HEK293 (cell line): Measurements from ENCODE around the gene DNAL4.

ENCODE experiments used
- FEZF1 ChIP-seq: fragments of 450-650 bp; formaldehyde crosslinking; IDR thresholded peaks from 2 replicates; pipeline ENCODE4 v1.5.1; 2016; ENCODE audit warnings: missing biosample characterization, missing genetic modification characterization
- HIC1 ChIP-seq: fragments of 450-650 bp; formaldehyde crosslinking; IDR thresholded peaks from 2 replicates; pipeline ENCODE4 v1.5.1; 2016; ENCODE audit warnings: missing biosample characterization, missing genetic modification characterization
- KLF9 ChIP-seq: fragments of 450-650 bp; formaldehyde crosslinking; IDR thresholded peaks from 2 replicates; pipeline ENCODE4 v1.5.1; 2016; ENCODE audit warnings: missing biosample characterization, missing genetic modification characterization, low read depth
- OSR2 ChIP-seq: fragments of 450-650 bp; formaldehyde crosslinking; IDR thresholded peaks from 2 replicates; pipeline ENCODE4 v1.5.1; 2016; ENCODE audit warnings: missing biosample characterization, missing genetic modification characterization
- PRDM10 ChIP-seq: fragments of 450-650 bp; formaldehyde crosslinking; IDR thresholded peaks from 2 replicates; pipeline ENCODE4 v1.5.1; 2016; ENCODE audit warnings: missing biosample characterization, missing genetic modification characterization
- REPIN1 ChIP-seq: fragments of 450-650 bp; formaldehyde crosslinking; IDR thresholded peaks from 2 replicates; pipeline ENCODE4 v1.5.1; 2017; ENCODE audit warnings: missing biosample characterization, missing genetic modification characterization, low read depth
- WT1 ChIP-seq: fragments of 450-650 bp; formaldehyde crosslinking; IDR thresholded peaks from 2 replicates; pipeline ENCODE4 v1.5.1; 2016; ENCODE audit warnings: missing biosample characterization, missing genetic modification characterization
- ZEB2 ChIP-seq: fragments of 450-650 bp; formaldehyde crosslinking; IDR thresholded peaks from 2 replicates; pipeline ENCODE4 v1.5.1; 2016; ENCODE audit warnings: missing biosample characterization, missing genetic modification characterization
- ZFHX2 ChIP-seq: fragments of 450-650 bp; formaldehyde crosslinking; conservative IDR thresholded peaks from 2 replicates; pipeline ENCODE4 v1.5.1; 2016; ENCODE audit warnings: missing biosample characterization, missing genetic modification characterization
- ZNF112 ChIP-seq: fragments of 450-650 bp; formaldehyde crosslinking; IDR thresholded peaks from 2 replicates; pipeline ENCODE4 v1.5.0; 2017; ENCODE audit warnings: missing biosample characterization, missing genetic modification characterization
- ZNF280D ChIP-seq: fragments of 450-650 bp; formaldehyde crosslinking; IDR thresholded peaks from 2 replicates; pipeline ENCODE4 v1.5.1; 2016; ENCODE audit warnings: missing biosample characterization, missing genetic modification characterization
- ZNF302 ChIP-seq: fragments of 450-650 bp; formaldehyde crosslinking; IDR thresholded peaks from 2 replicates; pipeline ENCODE4 v1.5.1; 2016; ENCODE audit warnings: missing biosample characterization, missing genetic modification characterization, low read depth
- ZNF324 ChIP-seq: fragments of 450-650 bp; formaldehyde crosslinking; IDR thresholded peaks from 2 replicates; pipeline ENCODE4 v1.5.1; 2016; ENCODE audit warnings: missing biosample characterization, missing genetic modification characterization
- ZNF521 ChIP-seq: fragments of 450-650 bp; formaldehyde crosslinking; IDR thresholded peaks from 2 replicates; pipeline ENCODE4 v1.5.1; 2017; ENCODE audit warnings: missing biosample characterization, mild to moderate bottlenecking, missing genetic modification characterization
- ZNF530 ChIP-seq: fragments of 450-650 bp; formaldehyde crosslinking; IDR thresholded peaks from 2 replicates; pipeline ENCODE4 v1.5.1; 2016; ENCODE audit warnings: low read depth, missing biosample characterization, missing genetic modification characterization
- ZNF548 ChIP-seq: fragments of 450-650 bp; formaldehyde crosslinking; IDR thresholded peaks from 2 replicates; pipeline ENCODE4 v1.5.1; 2016; ENCODE audit warnings: missing biosample characterization, missing genetic modification characterization
- ZNF747 ChIP-seq: fragments of 450-650 bp; formaldehyde crosslinking; IDR thresholded peaks from 2 replicates; pipeline ENCODE4 v1.5.1; 2016; ENCODE audit warnings: missing biosample characterization, missing genetic modification characterization
- ZNF830 ChIP-seq: fragments of 450-650 bp; IDR thresholded peaks from 2 replicates; pipeline ENCODE4 v1.5.0; 2018; ENCODE audit warnings: missing biosample characterization, missing genetic modification characterization, low read depth, mild to moderate bottlenecking, moderate library complexity
- ZSCAN16 ChIP-seq: fragments of 450-650 bp; formaldehyde crosslinking; IDR thresholded peaks from 2 replicates; pipeline ENCODE4 v1.5.1; 2016; ENCODE audit warnings: missing biosample characterization, missing genetic modification characterization
- TF ChIP-seq, protein P1 (sequence below): fragments of 450-650 bp; formaldehyde crosslinking; IDR thresholded peaks from 2 replicates; pipeline ENCODE4 v1.5.1; 2016; ENCODE audit warnings: missing biosample characterization, missing genetic modification characterization
- TF ChIP-seq, protein P2 (sequence below): fragments of 450-650 bp; formaldehyde crosslinking; IDR thresholded peaks from 2 replicates; pipeline ENCODE4 v1.5.1; 2016; ENCODE audit warnings: missing biosample characterization, missing genetic modification characterization
- TF ChIP-seq, protein P3 (sequence below): fragments of 450-650 bp; formaldehyde crosslinking; IDR thresholded peaks from 2 replicates; pipeline ENCODE4 v1.5.1; 2016; ENCODE audit warnings: missing biosample characterization, missing genetic modification characterization

The DNAL4 gene

GRCh38 chr22:38766076-38766777 is 27.7 kb downstream of the DNAL4 start (continued):
- TF ChIP-seq ZNF112 (no peak), ZNF302 (tag by site-specific recombination) (no peak), HIC1 (tag by site-specific recombination) (0 out of 2 replicates have a peak, but pooled peaks have one; percentile 28), ZNF280D (tag by site-specific recombination) (no peak), REPIN1 (tag by site-specific recombination) (no peak), ZNF830 (tag by site-specific recombination) (no peak), ZEB2 (peak; percentile 48; the same call in 1 of the 2 replicates), ZNF324 (tag by site-specific recombination) (no peak), OSR2 (tag by site-specific recombination) (no peak), FEZF1 (tag by site-specific recombination) (peak; percentile 63; the same call in 1 of the 2 replicates), ZNF530 (tag by site-specific recombination) (no peak), WT1 (tag by site-specific recombination) (no peak), ZNF521 (no peak), ZSCAN16 (tag by site-specific recombination) (no peak), ZNF747 (no peak), ZNF548 (tag by site-specific recombination) (no peak), PRDM10 (tag by site-specific recombination) (0 out of 2 replicates have a peak, but pooled peaks have one; percentile 30), KLF9 (tag by site-specific recombination) (no peak), ZFHX2 (no peak)
- TF ChIP-seq, protein P1, sequence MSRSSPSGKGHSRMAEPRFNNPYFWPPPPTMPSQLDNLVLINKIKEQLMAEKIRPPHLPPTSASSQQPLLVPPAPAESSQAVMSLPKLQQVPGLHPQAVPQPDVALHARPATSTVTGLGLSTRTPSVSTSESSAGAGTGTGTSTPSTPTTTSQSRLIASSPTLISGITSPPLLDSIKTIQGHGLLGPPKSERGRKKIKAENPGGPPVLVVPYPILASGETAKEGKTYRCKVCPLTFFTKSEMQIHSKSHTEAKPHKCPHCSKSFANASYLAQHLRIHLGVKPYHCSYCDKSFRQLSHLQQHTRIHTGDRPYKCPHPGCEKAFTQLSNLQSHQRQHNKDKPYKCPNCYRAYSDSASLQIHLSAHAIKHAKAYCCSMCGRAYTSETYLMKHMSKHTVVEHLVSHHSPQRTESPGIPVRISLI (tag by site-specific recombination) = peak; percentile 85
- TF ChIP-seq, protein P2, sequence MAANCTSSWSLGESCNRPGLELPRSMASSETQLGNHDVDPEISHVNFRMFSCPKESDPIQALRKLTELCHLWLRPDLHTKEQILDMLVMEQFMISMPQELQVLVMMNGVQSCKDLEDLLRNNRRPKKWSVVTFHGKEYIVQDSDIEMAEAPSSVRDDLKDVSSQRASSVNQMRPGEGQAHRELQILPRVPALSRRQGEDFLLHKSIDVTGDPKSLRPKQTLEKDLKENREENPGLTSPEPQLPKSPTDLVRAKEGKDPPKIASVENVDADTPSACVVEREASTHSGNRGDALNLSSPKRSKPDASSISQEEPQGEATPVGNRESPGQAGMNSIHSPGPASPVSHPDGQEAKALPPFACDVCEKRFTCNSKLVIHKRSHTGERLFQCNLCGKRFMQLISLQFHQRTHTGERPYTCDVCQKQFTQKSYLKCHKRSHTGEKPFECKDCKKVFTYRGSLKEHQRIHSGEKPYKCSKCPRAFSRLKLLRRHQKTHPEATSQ (tag by site-specific recombination) = no peak
- TF ChIP-seq, protein P3, sequence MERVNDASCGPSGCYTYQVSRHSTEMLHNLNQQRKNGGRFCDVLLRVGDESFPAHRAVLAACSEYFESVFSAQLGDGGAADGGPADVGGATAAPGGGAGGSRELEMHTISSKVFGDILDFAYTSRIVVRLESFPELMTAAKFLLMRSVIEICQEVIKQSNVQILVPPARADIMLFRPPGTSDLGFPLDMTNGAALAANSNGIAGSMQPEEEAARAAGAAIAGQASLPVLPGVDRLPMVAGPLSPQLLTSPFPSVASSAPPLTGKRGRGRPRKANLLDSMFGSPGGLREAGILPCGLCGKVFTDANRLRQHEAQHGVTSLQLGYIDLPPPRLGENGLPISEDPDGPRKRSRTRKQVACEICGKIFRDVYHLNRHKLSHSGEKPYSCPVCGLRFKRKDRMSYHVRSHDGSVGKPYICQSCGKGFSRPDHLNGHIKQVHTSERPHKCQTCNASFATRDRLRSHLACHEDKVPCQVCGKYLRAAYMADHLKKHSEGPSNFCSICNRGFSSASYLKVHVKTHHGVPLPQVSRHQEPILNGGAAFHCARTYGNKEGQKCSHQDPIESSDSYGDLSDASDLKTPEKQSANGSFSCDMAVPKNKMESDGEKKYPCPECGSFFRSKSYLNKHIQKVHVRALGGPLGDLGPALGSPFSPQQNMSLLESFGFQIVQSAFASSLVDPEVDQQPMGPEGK (tag by site-specific recombination) = no peak
